AG08395 (cell line): ENCODE data around the gene DCN.

Experiments used
- DNase-seq: peaks from one replicate; pipeline ENCODE4 v3.0.0; 2012; ENCODE audit warnings: mixed read lengths, low spot score

Gene DCN

DNA sequence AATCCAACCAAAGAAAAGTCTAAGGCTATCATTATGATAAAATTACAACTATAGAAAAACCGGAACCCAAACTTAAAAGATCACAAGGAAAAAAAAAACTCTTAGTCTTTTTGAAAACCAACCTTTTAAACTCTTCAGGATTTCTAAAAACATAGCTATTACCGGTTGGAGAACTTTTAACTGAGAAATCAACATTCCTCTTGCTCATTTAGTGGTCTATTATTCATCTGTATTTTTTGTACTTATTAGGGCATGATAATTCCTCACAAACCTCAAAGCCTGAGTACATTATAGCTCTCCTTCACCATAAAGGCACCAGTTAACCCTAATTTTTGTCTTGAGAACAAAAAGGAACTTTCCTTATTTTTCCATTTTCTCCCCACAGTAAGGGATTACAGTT, 81.7 kb downstream of the DCN start:
- DNase-seq: no peak

- DNase-seq: no peak
These were observed 82.8 kb downstream of the DCN start for GRCh38 chr12:91099836-91100235.

DNA sequence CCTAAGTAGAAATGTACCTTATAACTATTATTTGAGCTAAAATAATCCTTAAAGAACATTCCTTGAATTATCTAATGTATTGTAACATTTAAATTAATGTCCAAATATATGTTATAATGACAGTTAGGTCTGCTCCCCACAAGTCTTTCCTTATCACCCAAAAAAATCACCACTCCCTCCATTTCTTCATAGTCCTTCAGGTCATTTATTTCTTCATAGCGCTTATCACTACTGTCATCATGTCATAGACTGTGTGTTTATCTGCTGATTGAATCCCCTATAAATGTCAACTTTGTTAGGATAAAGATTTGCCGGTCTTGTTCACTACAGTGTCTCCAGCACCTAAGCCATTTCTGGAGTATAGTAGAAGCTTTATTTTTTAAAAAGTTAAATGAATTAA, 83.3 kb downstream of the DCN start:
- no peak for DNase-seq

DNA sequence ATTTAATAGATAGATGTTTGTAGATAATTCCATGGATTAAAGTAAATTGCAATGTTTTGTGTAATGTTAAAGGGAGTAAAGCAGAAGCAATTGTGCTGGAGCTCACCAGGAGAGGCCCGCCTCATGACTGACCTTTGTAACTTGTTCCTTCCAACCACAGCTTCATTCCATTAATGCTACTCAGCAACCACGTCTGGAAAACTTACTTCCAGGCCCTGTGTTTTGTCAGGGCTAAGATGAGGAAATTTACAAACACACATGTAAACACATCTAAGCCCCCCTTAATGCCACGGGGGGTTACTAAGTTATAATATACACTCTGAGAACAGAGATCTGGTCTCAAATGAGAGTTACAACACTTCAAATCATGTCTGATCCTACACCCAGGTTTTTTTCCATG, 83.7 kb downstream of the DCN start:
- peak; percentile 80 for DNase-seq

- DNase-seq: no peak
These were observed 84.2 kb downstream of the DCN start for GRCh38 chr12:91098461-91098860.

DNA sequence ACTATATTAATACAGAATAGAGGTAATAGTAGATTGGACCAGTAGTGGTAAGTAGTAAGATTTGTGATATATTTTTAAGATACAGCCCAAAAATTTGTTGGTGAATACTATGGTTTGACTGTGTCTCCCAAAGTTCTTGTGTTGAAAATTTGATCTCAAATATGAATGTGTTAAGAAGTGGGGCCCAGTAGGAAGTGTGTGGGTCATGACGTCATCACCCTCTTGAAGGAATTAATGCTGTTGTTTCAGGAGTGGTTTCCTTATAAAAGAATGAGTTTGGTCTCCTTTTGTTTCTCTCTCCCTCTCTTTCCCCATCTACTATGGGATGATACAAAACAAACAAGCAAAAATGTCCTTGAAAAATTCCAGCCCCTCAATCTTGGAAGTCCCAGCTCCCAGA, 87.7 kb downstream of the DCN start:
- no peak for DNase-seq

DNA sequence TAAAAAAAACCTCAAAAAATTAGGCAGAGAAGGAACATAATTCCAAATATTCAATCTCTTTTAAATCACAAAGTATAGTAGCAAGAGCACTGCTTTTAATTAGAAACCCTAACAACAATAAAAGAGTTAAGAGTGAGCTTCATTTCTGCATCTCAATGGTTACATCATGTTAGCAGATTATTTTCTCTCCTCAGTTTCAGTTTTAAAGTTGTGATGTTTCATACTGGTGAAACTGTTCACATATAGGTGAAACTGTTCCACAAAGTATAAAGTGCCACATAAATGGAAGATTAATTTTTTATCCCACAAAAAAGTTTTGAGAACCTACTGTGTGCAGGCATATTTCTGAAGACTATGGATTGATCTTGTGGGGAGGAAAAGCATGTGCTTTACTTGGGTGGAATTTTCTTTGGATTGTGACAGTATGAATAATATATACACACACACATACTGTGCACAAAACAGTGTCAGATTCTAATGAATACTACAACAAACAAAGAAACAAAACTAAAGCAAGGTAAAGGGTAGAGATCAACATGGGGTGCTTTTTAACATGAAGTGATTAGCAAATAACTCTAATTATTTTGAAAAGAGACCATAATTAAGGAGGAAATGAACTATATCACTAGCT, 88.5 kb downstream of the DCN start:
- no peak for DNase-seq

- DNase-seq: no peak
These were observed 89.3 kb downstream of the DCN start for GRCh38 chr12:91093341-91093740.

DNA sequence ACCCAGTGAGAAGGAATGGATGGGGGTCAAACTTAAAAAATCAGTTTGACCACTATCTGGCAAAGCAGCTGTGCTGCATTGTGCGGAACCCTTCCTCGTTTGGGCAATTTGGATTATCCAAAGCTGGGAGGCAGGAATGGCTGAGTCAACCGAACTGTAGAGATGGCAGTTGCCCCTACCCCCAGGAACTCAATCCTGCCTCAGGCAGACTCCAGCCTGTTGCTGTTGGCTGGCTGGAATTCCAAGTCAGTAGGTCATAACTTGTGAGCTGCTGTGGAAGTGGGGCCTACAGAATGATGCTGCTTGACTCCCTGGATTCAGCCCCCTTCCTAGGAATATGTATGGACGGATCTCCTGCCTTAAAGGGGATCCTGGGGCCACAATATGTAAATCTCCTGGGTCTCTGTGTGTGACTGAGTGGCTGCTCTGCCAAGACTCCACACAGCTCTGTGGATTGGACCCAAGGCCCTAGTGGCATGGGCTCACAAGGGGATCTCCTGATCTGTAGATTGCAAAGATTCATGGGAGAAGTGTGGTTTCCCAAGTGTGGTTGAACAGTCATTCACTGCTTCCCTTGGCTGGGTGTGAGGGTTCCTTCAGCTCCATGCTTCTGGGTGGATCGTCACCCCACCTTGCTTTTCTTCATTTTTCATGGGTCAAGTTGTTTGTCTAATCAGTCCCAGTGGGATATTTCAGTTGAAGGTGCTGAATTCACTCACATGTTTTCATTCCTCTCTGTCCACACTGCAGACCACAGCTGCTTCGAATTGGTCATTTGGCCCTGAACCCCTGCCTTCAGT, 90.5 kb downstream of the DCN start:
- DNase-seq: no peak
